PC-9 (cell line): ENCODE results near the gene RND3. TPM values are rescaled to one million over a fixed set of nuclear protein-coding genes. Genes with fewer than 3 reads are reported as not detected.

Experiments
- BruUV-seq: library from RNA; stranded (reverse); fragments of 400-500 nt; replicated peaks from 2 replicates; lab custom pipeline; 2021; lab: Mats Ljungman, UMichigan
- CTCF ChIA-PET: fragments of 300-600 bp; sonication (Branson Sonifier 250); formaldehyde crosslinking; loops from one replicate; lab custom pipeline; 2022; ENCODE audit warnings: antibody characterized with exemption; lab: Charles Lee
- POLR2A ChIA-PET: fragments of 300-600 bp; sonication (Branson Sonifier 250); formaldehyde crosslinking; loops from one replicate; lab custom pipeline; 2022; ENCODE audit warnings: antibody characterized with exemption; ENCODE audit not compliant: unreplicated experiment; lab: Charles Lee
- DNase-seq, 2 experiments: peaks; one replicate each; pipeline versions ENCODE4 v3.0.0 to v3.0.0-alpha.2; 2015 to 2022; ENCODE audit warnings: mixed read lengths in 1 of 2
- H2AFZ ChIP-seq: fragments of 200-600 bp; sonication (generic); 2 replicates; pipeline ENCODE4 v1.8.1; 2017; ENCODE audit warnings: antibody characterized with exemption
- H3F3A ChIP-seq: fragments of 200-600 bp; sonication (generic); 2 replicates; pipeline ENCODE4 v1.8.1; 2017; ENCODE audit warnings: antibody characterized with exemption, mild to moderate bottlenecking, low read depth; ENCODE audit not compliant: insufficient read depth
- H3K27ac ChIP-seq: fragments of 200-600 bp; sonication (generic); 2 replicates; pipeline ENCODE4 v1.6.1; 2016; ENCODE audit warnings: mixed run types
- H3K27me3 ChIP-seq: fragments of 200-600 bp; sonication (generic); 2 replicates; pipeline ENCODE4 v1.6.1; 2016; ENCODE audit warnings: low read depth, mixed run types; ENCODE audit not compliant: insufficient read depth
- H3K36me3 ChIP-seq: fragments of 200-600 bp; sonication (generic); 2 replicates; pipeline ENCODE4 v1.6.1; 2016; ENCODE audit warnings: low read depth, mixed run types
- H3K4me1 ChIP-seq: fragments of 200-600 bp; sonication (generic); replicated peaks from 2 replicates; pipeline ENCODE4 v1.6.1; 2016; ENCODE audit warnings: mixed run types; ENCODE audit not compliant: insufficient read depth
- H3K4me2 ChIP-seq: fragments of 200-600 bp; sonication (generic); 2 replicates; pipeline ENCODE4 v1.6.1; 2017; ENCODE audit warnings: mixed run types
- H3K4me3 ChIP-seq: fragments of 200-600 bp; sonication (generic); 2 replicates; pipeline ENCODE4 v1.6.1; 2016; ENCODE audit warnings: mixed run types
- H3K79me2 ChIP-seq: fragments of 200-600 bp; sonication (generic); 2 replicates; pipeline ENCODE4 v1.6.1; 2017; ENCODE audit warnings: low read depth, mixed run types
- H3K9me2 ChIP-seq: fragments of 200-600 bp; sonication (generic); 2 replicates; pipeline ENCODE4 v1.8.1; 2017; ENCODE audit warnings: mild to moderate bottlenecking; ENCODE audit not compliant: insufficient read depth
- H3K9me3 ChIP-seq: fragments of 200-600 bp; sonication (generic); 2 replicates; pipeline ENCODE4 v1.8.1; 2016; ENCODE audit warnings: low read depth; ENCODE audit not compliant: insufficient read depth
- H4K20me1 ChIP-seq: fragments of 200-600 bp; sonication (generic); 2 replicates; pipeline ENCODE4 v1.8.1; 2017; ENCODE audit not compliant: insufficient read depth
- CTCF ChIP-seq: fragments of 200-600 bp; sonication (generic); conservative IDR thresholded peaks from 2 replicates; pipeline ENCODE4 v1.6.1; 2017; ENCODE audit warnings: mixed run types, antibody characterized with exemption, mild to moderate bottlenecking, moderate library complexity
- EZH2 ChIP-seq: fragments of 200-600 bp; sonication (generic); IDR thresholded peaks from 2 replicates; pipeline ENCODE4 v1.8.0; 2017; ENCODE audit warnings: antibody characterized with exemption, low read depth
- intact Hi-C: fragments of 100-400 bp; cut with micrococcal nuclease; formaldehyde crosslinking; loops from one replicate; pipeline ENCODE4 v1.10.0; 2022; ENCODE audit not compliant: unreplicated experiment
- total RNA-seq: library from RNA; stranded (reverse); gene quantifications from 2 replicates; pipeline ENCODE4 v1.2.3, GENCODE V29; 2021

The RND3 gene
- total RNA-seq, 1 experiment from 2014 or later, result 72.9 TPM

GRCh38 chr2:150522269-150522668 lies 34.8 kb upstream of the RND3 start:
- no peaks in the 10 kb centered on the region for H3K27me3 ChIP-seq
- ChIA-PET POLR2A (interaction anchor here (0.6 kb wide), 1 partner anchor 357 kb away, joined by 3 read pairs; no protein-coding TSS in a partner anchor), CTCF (no interaction called here)
- no peaks in the 10 kb centered on the region for H3K9me3 ChIP-seq
- H4K20me1 ChIP-seq, result no peaks in the 10 kb centered on the region
- no peaks in the 10 kb centered on the region for H3K36me3 ChIP-seq
- peaks cover 3% of the 10 kb centered on the region; the same call in 1 of the 2 replicates for H3F3A ChIP-seq
- H3K4me2 ChIP-seq, result no peak overlapping the region
- peaks cover 16% of the 10 kb centered on the region for H3K4me1 ChIP-seq
- no peak overlapping the region for H3K4me3 ChIP-seq
- no peak overlapping the region for H3K27ac ChIP-seq
- no peak overlapping the region for H2AFZ ChIP-seq
- H3K9me2 ChIP-seq, result no peaks in the 10 kb centered on the region
- no TSS peak for BruUV-seq
- H3K79me2 ChIP-seq, result no peaks in the 10 kb centered on the region
- intact Hi-C loops, result no loop called here
- DNase-seq, result no peak
- TF ChIP-seq EZH2, result no peak
- no peak for TF ChIP-seq CTCF

GRCh38 chr2:150520887-150521664 lies 33.6 kb upstream of the RND3 start:
- no TSS peak for BruUV-seq

GRCh38 chr2:150520033-150520432 lies 32.6 kb upstream of the RND3 start:
- no TSS peak for BruUV-seq
- intact Hi-C loops, result no loop called here
- H3K27me3 ChIP-seq, result no peaks in the 10 kb centered on the region
- no peak overlapping the region for H2AFZ ChIP-seq
- DNase-seq, result no peak
- no peaks in the 10 kb centered on the region for H3F3A ChIP-seq
- no peaks in the 10 kb centered on the region for H3K9me3 ChIP-seq
- H3K4me1 ChIP-seq, result no peaks in the 10 kb centered on the region
- TF ChIP-seq CTCF (no peak), EZH2 (no peak)
- no peak overlapping the region for H3K4me3 ChIP-seq
- POLR2A ChIA-PET, result interaction anchor here (0.6 kb wide), 1 partner anchor 83 kb away, joined by 3 read pairs; no protein-coding TSS in a partner anchor
- H3K9me2 ChIP-seq, result no peaks in the 10 kb centered on the region
- H3K36me3 ChIP-seq, result no peaks in the 10 kb centered on the region
- no peaks in the 10 kb centered on the region for H4K20me1 ChIP-seq
- no peak overlapping the region for H3K4me2 ChIP-seq
- CTCF ChIA-PET, result no interaction called here
- no peaks in the 10 kb centered on the region for H3K79me2 ChIP-seq
- no peak overlapping the region for H3K27ac ChIP-seq

More at GRCh38 chr2:150520887-150521664, 33.6 kb upstream of the RND3 start:
- Histone ChIP-seq H3K4me3 (no peak overlapping the region), H2AFZ (no peak overlapping the region), H3F3A (no peaks in the 10 kb centered on the region), H3K36me3 (no peaks in the 10 kb centered on the region), H4K20me1 (no peaks in the 10 kb centered on the region), H3K27ac (no peak overlapping the region), H3K9me3 (no peaks in the 10 kb centered on the region), H3K4me1 (peaks cover 7% of the 10 kb centered on the region), H3K9me2 (no peaks in the 10 kb centered on the region), H3K4me2 (no peak overlapping the region), H3K27me3 (no peaks in the 10 kb centered on the region), H3K79me2 (no peaks in the 10 kb centered on the region)
- TF ChIP-seq CTCF, result no peak
- intact Hi-C loops, result no loop called here
- no peak for DNase-seq
- ChIA-PET CTCF (no interaction called here), POLR2A (interaction anchor here (0.5 to 0.6 kb wide), 2 partner anchors 52 to 82 kb away, joined by 3 read pairs; no protein-coding TSS in a partner anchor)
